Transverse colon (tissue), 4 donors: ENCODE results near the gene IFNA5. TPM values are rescaled to one million over a fixed set of nuclear protein-coding genes. Genes with fewer than 3 reads are reported as not detected.

Experiments used
- DNase-seq: peaks from one replicate; pipeline ENCODE4 v3.0.0-alpha.2; 2019
- H3K27ac ChIP-seq, 4 donors: fragments of 200-600 bp; sonication (generic); 2 replicates each; pipeline ENCODE4 v1.5.1; 2016 to 2018; ENCODE audit warnings: inconsistent platforms in 4 of 4
- H3K27me3 ChIP-seq: fragments of 200-600 bp; sonication (generic); 2 replicates; pipeline ENCODE4 v1.5.1; 2017; ENCODE audit warnings: inconsistent platforms
- H3K36me3 ChIP-seq, 4 donors: fragments of 200-600 bp; sonication (generic); 2 replicates each; pipeline ENCODE4 v1.5.1; 2017 to 2019; ENCODE audit warnings: inconsistent platforms in 4 of 4
- H3K4me1 ChIP-seq, 4 donors: fragments of 200-600 bp; sonication (generic); 2 replicates each; pipeline ENCODE4 v1.5.1; 2017 to 2020; ENCODE audit warnings: inconsistent platforms in 4 of 4
- H3K4me3 ChIP-seq, 4 donors: fragments of 200-600 bp; sonication (generic); 1 replicate in 1 of 4; 2 replicates in 3 of 4; pipeline versions ENCODE4 v1.5.1 to v1.6.1; 2017 to 2019; ENCODE audit warnings: inconsistent platforms in 4 of 4
- H3K9me3 ChIP-seq, 2 donors: fragments of 200-600 bp; sonication (generic); 2 replicates each; pipeline ENCODE4 v1.5.1; 2017 to 2019; ENCODE audit warnings: inconsistent platforms in 2 of 2
- CTCF ChIP-seq, 5 experiments: fragments of 200-600 bp in 3 of 5; fragments of 450-650 bp in 2 of 5; sonication (generic) in 3 of 5; IDR thresholded peaks; 1 replicate in 2 of 5; 2 replicates in 3 of 5; pipeline ENCODE4 v1.5.1; 2016 to 2017; ENCODE audit warnings: antibody characterized with exemption in 5 of 5, inconsistent platforms in 3 of 5, mild to moderate bottlenecking in 2 of 5, moderate library complexity in 1 of 5
- EP300 ChIP-seq: sonication (generic); formaldehyde crosslinking; IDR thresholded peaks from one replicate; pipeline ENCODE4 v1.6.1; 2017; ENCODE audit warnings: antibody characterized with exemption, low read depth
- POLR2A ChIP-seq: fragments of 450-650 bp; IDR thresholded peaks from one replicate; pipeline ENCODE4 v1.6.1; 2016; ENCODE audit warnings: antibody characterized with exemption, mild to moderate bottlenecking, moderate library complexity
- POLR2AphosphoS5 ChIP-seq, 3 donors: sonication (generic); formaldehyde crosslinking; IDR thresholded peaks; one replicate each; pipeline ENCODE4 v1.6.1; 2016; ENCODE audit warnings: antibody characterized with exemption in 3 of 3
- WGBS, 2 donors: methylation state at CpG; one replicate each; pipeline ENCODE4 v1.1.5; 2018; ENCODE audit warnings: low coverage in 1 of 2; 5-methylcytosine and 5-hydroxymethylcytosine counted together
- in situ Hi-C, 4 donors: fragments of 200-750 bp; cut with MboI; loops; one replicate each; pipeline versions ENCODE4 v1.15.0 to v1.15.1; 2017; ENCODE audit warnings: low sequenced_read_pairs in 3 of 4, low pct_ligation_motif_present in 1 of 4, low pct_unique_long_range_greater_than_20kb in 1 of 4
- intact Hi-C: fragments of 100-400 bp; cut with DNase I; formaldehyde crosslinking; loops from one replicate; pipeline ENCODE4 v1.15.1; 2023; ENCODE audit warnings: low total_unique reads
- total RNA-seq, 4 donors: library from RNA; depleted of rRNA; stranded (reverse); fragments of >200 nt; gene quantifications; one replicate each; pipeline ENCODE4 v1.1.0, GENCODE V29; 2016

IFNA5 gene
- total RNA-seq, 4 donors from 2014 or later, result not detected

- in situ Hi-C loops (loop anchor here in 2 of 4 donors (25.0 kb wide), 2 partner anchors 119 to 469 kb away; partner anchors contain the start of gene IFNA1 (in 1 of the 2)), intact Hi-C loops (loop anchor here (5.0 kb wide), 1 partner anchor 469 kb away; no protein-coding TSS in a partner anchor)
- Histone ChIP-seq H3K9me3 (no peaks in the 10 kb centered on the region), H3K4me3 (no peak overlapping the region), H3K27me3 (peaks cover 11% of the 10 kb centered on the region), H3K36me3 (peaks cover 0 to 7% (median 0%) of the 10 kb centered on the region in 4 donors), H3K4me1 (peaks cover 0 to 6% (median 0%) of the 10 kb centered on the region in 4 donors), H3K27ac (no peak overlapping the region)
- DNase-seq, result peak; percentile 18
- TF ChIP-seq CTCF (IDR thresholded peaks at IDR 0.05), result peak; percentile 55 to 71 (median 69)
- no peak for TF ChIP-seq POLR2A
- TF ChIP-seq EP300, result no peak
- WGBS, 2 donors, result 25% methylated on average over 6 to 7 of the region's 7 CpGs
Observed at GRCh38 chr9:21317956-21318923, 13.1 kb upstream of the IFNA5 start.

DNA sequence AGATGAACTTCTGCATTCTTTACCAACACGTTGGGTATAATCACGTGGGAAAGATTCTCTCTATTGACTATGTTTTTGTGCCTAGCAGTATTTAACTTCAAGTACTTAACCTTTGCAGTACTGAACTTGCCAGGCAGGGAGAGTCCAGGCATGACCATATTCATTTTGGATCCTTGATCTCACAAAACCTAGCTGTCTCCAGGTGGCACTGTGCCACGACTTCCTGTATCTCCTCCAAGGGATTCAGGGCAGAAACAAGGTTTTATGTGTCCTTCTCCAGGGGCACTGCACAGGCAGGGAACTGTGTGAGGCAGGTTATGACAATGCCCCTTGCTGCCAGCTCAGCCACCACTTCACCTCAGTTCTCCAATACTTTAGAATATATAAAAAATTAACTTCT lies 11.7 kb upstream of the IFNA5 start:
- in situ Hi-C loops, result loop anchor here in 2 of 4 donors (25.0 kb wide), 2 partner anchors 120 to 470 kb away; partner anchors contain the start of gene IFNA1 (in 1 of the 2)

GRCh38 chr9:21316032-21316842 lies 11.1 kb upstream of the IFNA5 start:
- in situ Hi-C loops, result loop anchor here in 2 of 4 donors (25.0 kb wide), 2 partner anchors 121 to 471 kb away; partner anchors contain the start of gene IFNA1 (in 1 of the 2)
- Histone ChIP-seq H3K36me3 (no peaks in the 10 kb centered on the region), H3K9me3 (no peaks in the 10 kb centered on the region), H3K4me1 (peaks cover 0 to 6% (median 0%) of the 10 kb centered on the region in 4 donors), H3K4me3 (no peak overlapping the region), H3K27ac (no peak overlapping the region), H3K27me3 (peaks cover 11% of the 10 kb centered on the region)
- DNase-seq, result no peak
- WGBS, 2 donors, result 25 to 35% methylated on average over 8 of the region's 8 CpGs
- intact Hi-C loops, result loop anchor here (5.0 kb wide), 1 partner anchor 471 kb away; no protein-coding TSS in a partner anchor
- no peak for TF ChIP-seq POLR2AphosphoS5 (IDR thresholded peaks at IDR 0.05)
- TF ChIP-seq POLR2A, result no peak
- no peak for TF ChIP-seq EP300
- TF ChIP-seq CTCF (IDR thresholded peaks at IDR 0.05), result no peak

More for the DNA sequence above, 11.7 kb upstream of the IFNA5 start:
- intact Hi-C loops, result loop anchor here (5.0 kb wide), 1 partner anchor 470 kb away; no protein-coding TSS in a partner anchor
- H3K9me3 ChIP-seq, result no peaks in the 10 kb centered on the region
- H3K36me3 ChIP-seq, result peaks cover 0 to 3% (median 0%) of the 10 kb centered on the region in 4 donors
- TF ChIP-seq EP300, result no peak
- TF ChIP-seq CTCF (IDR thresholded peaks at IDR 0.05), result no peak
- no peak for TF ChIP-seq POLR2A
- no peak overlapping the region for H3K4me3 ChIP-seq
- H3K27ac ChIP-seq, result no peak overlapping the region
- peaks cover 0 to 6% (median 0%) of the 10 kb centered on the region in 4 donors for H3K4me1 ChIP-seq
- no peak for DNase-seq
- 0 to 9% methylated on average over 2 to 3 of the region's 3 CpGs for WGBS, 2 donors
- H3K27me3 ChIP-seq, result peaks cover 11% of the 10 kb centered on the region
